ENCODE data around the gene CST7.

Gene CST7

DNA sequence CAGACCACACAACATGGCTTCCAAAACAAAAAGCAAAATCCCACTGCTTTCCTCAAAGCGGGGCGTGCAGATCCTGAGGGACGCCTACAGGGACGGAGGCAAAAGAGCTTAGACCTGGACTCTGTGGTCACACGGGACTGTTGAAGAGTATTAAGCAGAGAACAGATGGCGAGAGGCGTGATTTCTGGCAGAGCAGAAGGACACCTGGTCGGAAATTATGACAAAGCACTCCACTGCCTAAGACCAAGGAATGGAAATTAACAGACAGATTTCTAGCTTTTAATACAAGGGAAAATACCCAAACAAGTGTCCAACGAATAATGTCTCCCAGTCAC, 15.4 kb downstream of the CST7 start:
- DNase-seq (ENCODE audit: low read depth), result no peak

- DNase-seq (ENCODE audit: low read depth), result no peak
These were observed 16.2 kb downstream of the CST7 start for GRCh38 chr20:24965065-24965919.

- no peak for DNase-seq (ENCODE audit: low read depth)
These were observed 17.4 kb downstream of the CST7 start for GRCh38 chr20:24966317-24967012.

GRCh38 chr20:24968278-24968800, 19.3 kb downstream of the CST7 start:
- no peak for DNase-seq (ENCODE audit: low read depth)

- DNase-seq (ENCODE audit: low read depth), result no peak
These were observed 20.3 kb downstream of the CST7 start for GRCh38 chr20:24969186-24970029.

- DNase-seq (ENCODE audit: low read depth), result no peak
These were observed 21.0 kb downstream of the CST7 start for GRCh38 chr20:24970030-24970553.

DNA sequence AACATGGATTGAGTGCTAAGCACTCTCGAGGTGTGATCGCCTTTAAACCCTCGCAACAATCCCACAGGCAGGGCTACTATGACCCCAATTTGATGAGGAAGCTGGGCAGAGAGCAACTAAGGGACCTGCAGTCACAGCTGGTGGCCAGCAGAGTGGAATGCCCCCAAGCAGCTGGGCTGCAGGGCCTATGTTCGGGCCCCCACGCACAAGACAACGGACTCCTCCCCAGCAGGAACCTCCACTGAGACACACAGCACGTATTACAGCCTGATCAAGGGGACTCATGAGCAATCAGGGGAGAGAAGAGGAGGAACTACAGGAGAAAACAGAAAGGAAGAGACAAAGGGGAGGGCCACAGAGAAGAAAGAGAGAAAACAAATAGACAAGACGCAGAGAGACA, 21.7 kb downstream of the CST7 start:
- DNase-seq (ENCODE audit: low read depth), result no peak

- no peak for DNase-seq (ENCODE audit: low read depth)
These were observed 22.5 kb downstream of the CST7 start for GRCh38 chr20:24971376-24972101.

DNA sequence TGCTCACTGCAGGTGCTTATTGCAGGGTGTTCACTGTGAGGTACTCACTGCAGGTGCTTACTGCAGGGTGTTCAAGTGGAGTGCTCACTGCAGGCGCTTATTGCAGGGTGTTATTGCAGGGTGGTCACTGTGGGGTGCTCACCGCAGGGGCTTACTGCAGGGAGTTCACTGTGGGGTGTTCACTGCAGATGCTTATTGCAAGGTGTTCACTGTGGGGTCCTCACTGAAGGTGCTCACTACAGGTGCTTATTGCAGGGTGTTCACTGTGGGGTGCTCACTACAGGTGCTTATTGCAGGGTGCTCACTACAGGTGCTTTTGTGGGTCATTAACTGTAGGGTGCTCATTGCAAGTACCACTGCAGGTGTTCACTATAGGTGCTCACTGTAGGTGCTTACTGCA, 23.3 kb downstream of the CST7 start:
- DNase-seq (ENCODE audit: low read depth), result no peak

GRCh38 chr20:24977336-24977735, 28.3 kb downstream of the CST7 start:
- no peak for DNase-seq (ENCODE audit: low read depth)

DNA sequence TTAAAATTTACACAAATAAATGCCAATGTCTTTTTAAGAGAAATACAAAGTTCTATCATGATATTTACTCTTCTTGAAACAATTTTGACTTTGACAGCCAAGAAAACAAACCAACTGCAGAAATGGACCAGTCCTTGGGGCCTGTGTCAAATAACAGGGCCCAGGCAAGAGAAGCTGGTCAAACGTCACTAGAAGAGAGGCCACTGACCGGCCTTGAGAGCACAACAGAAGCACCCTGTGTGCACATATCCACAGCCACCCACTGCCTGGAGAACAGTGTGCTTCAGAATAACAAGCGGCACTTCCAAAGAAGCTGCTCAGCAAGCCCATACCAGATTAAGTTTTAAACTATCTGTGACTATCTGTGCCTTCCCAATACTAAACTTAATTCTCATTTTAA, 28.7 kb downstream of the CST7 start:
- DNase-seq (ENCODE audit: low read depth), result no peak

DNA sequence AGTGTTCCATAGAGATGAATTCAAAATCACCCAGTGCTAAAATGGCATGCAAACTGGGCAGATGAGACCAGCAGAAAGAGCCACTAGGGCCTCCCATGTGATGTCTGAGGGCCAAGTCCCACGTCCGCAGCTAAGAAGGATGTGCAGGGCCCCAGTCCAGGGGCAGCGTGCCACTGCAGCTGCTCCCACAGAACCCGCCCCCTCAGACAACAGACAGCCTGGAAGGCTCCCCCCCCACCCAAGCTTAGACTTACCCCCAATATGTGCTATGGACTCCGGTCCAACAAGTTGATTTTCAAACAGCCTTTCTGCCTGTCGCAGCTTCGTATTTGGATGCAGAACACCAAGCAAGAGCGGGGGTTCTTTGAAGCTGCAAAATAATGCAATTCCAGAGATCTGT, 29.4 kb downstream of the CST7 start:
- no peak for DNase-seq (ENCODE audit: low read depth)

DNA sequence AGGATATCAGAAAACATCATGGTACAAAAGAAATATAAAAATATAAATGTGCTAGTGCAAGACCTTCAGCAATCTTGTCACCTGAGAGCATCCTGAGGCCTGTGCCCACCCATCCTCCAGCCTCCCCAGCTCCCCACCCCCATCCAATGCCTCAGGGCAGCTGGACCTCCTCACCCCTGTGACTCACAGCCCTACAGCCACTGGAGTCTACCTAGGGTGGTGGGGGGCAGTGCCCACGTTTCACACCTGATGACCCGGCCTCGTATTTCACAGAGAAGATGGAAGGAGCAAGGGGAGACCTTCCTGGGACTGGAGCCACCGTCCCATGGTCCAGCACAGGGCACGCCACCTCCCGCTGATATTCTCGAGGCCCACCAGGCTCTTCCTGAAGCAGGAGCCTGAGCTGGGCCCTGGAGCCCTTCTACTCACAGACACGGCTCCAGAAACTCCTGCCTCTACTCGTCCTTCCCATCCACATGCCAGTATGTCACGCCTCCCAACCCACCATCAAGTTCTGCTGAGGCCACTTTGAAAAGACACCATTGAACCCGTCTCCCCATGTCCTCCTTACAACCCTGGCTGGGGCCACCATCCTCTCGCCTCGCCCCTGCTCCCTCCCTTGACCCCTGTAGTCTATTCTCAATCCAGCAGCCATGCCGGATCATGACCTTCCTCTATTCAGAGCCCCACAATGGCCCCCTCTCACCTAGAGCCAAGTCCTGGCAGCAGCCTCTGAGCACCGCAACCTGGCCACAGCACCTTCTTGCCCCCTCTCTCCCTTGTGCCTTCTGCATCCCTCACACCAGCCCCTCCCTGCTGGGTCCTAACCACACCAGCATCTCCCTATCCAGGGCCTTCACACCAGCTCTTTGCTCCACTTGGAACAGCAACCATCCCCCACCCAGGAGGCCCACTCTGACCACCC, 30.2 kb downstream of the CST7 start:
- DNase-seq (ENCODE audit: low read depth), result no peak

DNA sequence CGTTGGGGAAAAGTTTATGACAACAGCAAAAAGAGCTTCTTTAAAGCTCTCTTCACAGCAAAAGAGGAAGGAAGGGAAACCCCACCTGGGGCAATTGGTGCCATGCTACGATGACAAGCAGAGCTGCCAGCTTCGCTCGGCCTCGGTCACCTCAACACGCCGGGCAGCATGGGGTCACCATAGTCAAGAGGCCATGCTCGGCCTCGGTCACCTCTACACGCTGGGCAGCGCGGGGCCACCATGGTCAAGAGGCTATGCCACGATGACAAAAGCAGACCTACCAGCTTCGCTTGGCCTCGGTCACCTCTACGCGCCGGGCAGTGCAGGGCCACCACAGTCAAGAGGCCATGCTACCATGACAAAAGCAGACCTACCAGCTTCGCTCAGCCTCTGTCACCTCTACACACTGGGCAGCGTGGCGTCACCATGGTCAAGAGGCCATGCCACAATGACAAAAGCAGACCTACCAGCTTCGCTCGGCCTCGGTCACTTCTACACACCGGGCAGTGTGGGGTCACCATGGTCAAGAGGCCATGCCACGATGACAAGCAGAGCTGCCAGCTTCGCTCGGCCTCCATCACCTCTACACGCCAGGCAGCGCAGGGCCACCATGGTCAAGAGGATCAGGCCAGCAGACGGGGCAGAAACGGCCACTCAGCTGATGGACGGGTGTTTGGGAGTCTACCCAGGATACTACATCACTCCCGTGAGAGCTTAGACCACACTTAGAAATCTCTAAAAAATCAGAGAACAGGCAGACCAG, 31.4 kb downstream of the CST7 start:
- DNase-seq (ENCODE audit: low read depth), result no peak

DNA sequence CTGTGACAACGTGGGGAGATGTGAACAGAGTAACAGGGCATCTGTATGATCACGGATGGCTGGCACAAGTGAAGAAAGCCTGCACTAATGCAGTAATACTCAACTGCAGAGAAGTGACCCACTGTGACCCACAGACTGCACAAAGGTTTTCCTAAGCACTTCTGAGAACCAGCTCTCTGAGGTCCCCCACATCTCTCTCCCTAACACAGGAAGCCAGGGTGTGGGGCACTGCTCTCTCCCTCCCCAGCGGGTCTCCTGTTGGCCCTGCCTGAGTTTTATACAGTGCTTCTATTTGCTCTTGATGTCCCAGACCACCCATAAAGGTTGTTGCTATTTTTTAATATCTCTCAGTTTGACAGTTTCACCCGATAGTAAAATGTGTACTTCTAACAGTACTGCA, 32.2 kb downstream of the CST7 start:
- no peak for DNase-seq (ENCODE audit: low read depth)

GRCh38 chr20:24981790-24982189, 32.7 kb downstream of the CST7 start:
- no peak for DNase-seq (ENCODE audit: low read depth)

GRCh38 chr20:24983896-24984295, 34.8 kb downstream of the CST7 start:
- DNase-seq (ENCODE audit: low read depth), result no peak

GRCh38 chr20:24984961-24985640, 36.0 kb downstream of the CST7 start:
- DNase-seq (ENCODE audit: low read depth), result no peak

DNA sequence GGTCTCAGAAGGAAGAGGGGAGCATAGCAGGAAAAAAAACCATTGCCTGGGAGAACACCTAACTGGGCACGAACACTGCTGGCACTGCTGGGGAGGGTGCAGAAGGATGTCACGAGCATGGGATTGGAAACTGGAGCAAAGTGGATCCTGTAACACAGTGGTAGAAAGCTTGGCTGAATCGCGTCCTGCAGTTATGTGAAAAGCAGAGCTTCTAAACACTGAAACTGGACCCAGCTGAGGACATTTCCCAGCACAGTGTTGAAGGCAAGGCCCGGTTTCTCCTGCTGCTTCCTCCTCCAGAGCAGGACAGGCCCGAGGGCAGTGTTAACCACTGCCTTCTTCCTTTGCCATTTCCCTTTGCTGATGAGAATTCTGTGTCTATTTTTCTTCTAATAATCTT, 36.7 kb downstream of the CST7 start:
- DNase-seq (ENCODE audit: low read depth), result no peak

Measured in activated T-helper 9 cell treated with anti-CD3 and anti-CD28 coated beads, Interleukin-2, amount 50 U/mL, for 16 hours (primary cell).